Endothelial cell of umbilical vein (primary cell): ENCODE results near the gene PDGFA. TPM values are rescaled to one million over a fixed set of nuclear protein-coding genes. Genes with fewer than 3 reads are reported as not detected.

Source experiments
- BruUV-seq: library from RNA; stranded (reverse); fragments of 400-500 nt; replicated peaks from 2 replicates; lab custom pipeline; 2021; lab: Mats Ljungman, UMichigan
- CTCF ChIA-PET: fragments of 300-600, 350-600 bp; sonication (Branson Sonifier 250); formaldehyde crosslinking; loops from one replicate; lab custom pipeline; 2021; ENCODE audit warnings: antibody characterized with exemption, inconsistent platforms; lab: Charles Lee
- POLR2A ChIA-PET: fragments of 300-600, 350-600 bp; sonication (Branson Sonifier 250); formaldehyde crosslinking; loops from one replicate; lab custom pipeline; 2021; ENCODE audit warnings: antibody characterized with exemption, inconsistent platforms; lab: Charles Lee
- DNase-seq: peaks from one replicate; pipeline ENCODE4 v3.0.0-alpha.2; 2011; ENCODE audit warnings: low read depth, low spot score
- FAIRE-seq: peaks from 2 replicates; lab custom pipeline; 2011; peaks lifted over from hg19 to GRCh38; lab: Jason Lieb, UNC
- H2AFZ ChIP-seq: 2 replicates; pipeline ENCODE4 v1.6.0; 2012; ENCODE audit warnings: low read depth, low read length, control low read depth, inconsistent platforms
- H3K27ac ChIP-seq: 2 replicates; pipeline ENCODE4 v1.5.1; 2011; ENCODE audit warnings: low read depth, mild to moderate bottlenecking, control low read depth, low read length, moderate library complexity; ENCODE audit not compliant: insufficient read depth
- H3K27me3 ChIP-seq, 2 experiments: 2 replicates each; pipeline versions ENCODE4 v1.6.0 to v1.6.1; 2011; ENCODE audit warnings: low read length in 2 of 2, mixed read lengths in 1 of 2; ENCODE audit not compliant: control insufficient read depth in 2 of 2, insufficient read depth in 2 of 2
- H3K36me3 ChIP-seq, 2 experiments: 2 replicates in 1 of 2; 3 replicates in 1 of 2; pipeline ENCODE4 v1.5.1; 2011; ENCODE audit warnings: low read length in 2 of 2, mild to moderate bottlenecking in 1 of 2, moderate library complexity in 1 of 2; ENCODE audit not compliant: control insufficient read depth in 2 of 2, insufficient read depth in 2 of 2; ENCODE audit errors: extremely low read depth in 1 of 2
- H3K4me1 ChIP-seq: 3 replicates; pipeline ENCODE4 v1.5.1; 2011; ENCODE audit warnings: mild to moderate bottlenecking, low read length; ENCODE audit not compliant: control insufficient read depth, insufficient read depth; ENCODE audit errors: extremely low read depth
- H3K4me2 ChIP-seq: 2 replicates; pipeline ENCODE4 v1.6.1; 2011; ENCODE audit warnings: low read length, control low read depth, mixed read lengths; ENCODE audit not compliant: insufficient read depth
- H3K4me3 ChIP-seq, 3 experiments: fragments of 200-600 bp in 1 of 3; sonication (generic), shearing (Covaris generic) in 1 of 3; replicated peaks in 1 of 3; 2 replicates each; pipeline ENCODE4 v1.5.1; 2011 to 2016; ENCODE audit warnings: control low read depth in 3 of 3, low read length in 3 of 3, mild to moderate bottlenecking in 2 of 3, inconsistent platforms in 1 of 3, low read depth in 1 of 3, moderate library complexity in 1 of 3; ENCODE audit not compliant: insufficient read depth in 1 of 3
- H3K79me2 ChIP-seq: 2 replicates; pipeline ENCODE4 v1.6.0; 2012; ENCODE audit warnings: low read length, inconsistent platforms; ENCODE audit not compliant: control insufficient read depth, insufficient read depth
- H3K9ac ChIP-seq: replicated peaks from 2 replicates; pipeline ENCODE3; 2011; ENCODE audit warnings: low read length, control low read depth; ENCODE audit not compliant: insufficient read depth; ENCODE audit errors: extremely low read depth
- H3K9me1 ChIP-seq: replicated peaks from 3 replicates; pipeline ENCODE4 v1.6.0; 2011; ENCODE audit warnings: mild to moderate bottlenecking, low read length; ENCODE audit not compliant: control insufficient read depth, insufficient read depth; ENCODE audit errors: extremely low read depth
- H3K9me3 ChIP-seq: replicated peaks from 2 replicates; pipeline ENCODE4 v1.5.1; 2012; ENCODE audit warnings: low read length, inconsistent platforms; ENCODE audit not compliant: control insufficient read depth, insufficient read depth
- H4K20me1 ChIP-seq: replicated peaks from 2 replicates; pipeline ENCODE3; 2011; ENCODE audit warnings: mild to moderate bottlenecking, low read length; ENCODE audit not compliant: control insufficient read depth, insufficient read depth; ENCODE audit errors: extremely low read depth
- CTCF ChIP-seq, 2 donors: IDR thresholded peaks; 1 replicate in 1 of 2; 2 replicates in 1 of 2; pipeline ENCODE4 v1.5.1; 2011; ENCODE audit warnings: low read length in 2 of 2, mild to moderate bottlenecking in 2 of 2, moderate library complexity in 2 of 2, control low read depth in 1 of 2, inconsistent platforms in 1 of 2, low read depth in 1 of 2; ENCODE audit not compliant: insufficient read depth in 1 of 2; ENCODE audit errors: extremely low read depth in 1 of 2
- EZH2 ChIP-seq: IDR thresholded peaks from 2 replicates; pipeline ENCODE4 v1.6.1; 2012; ENCODE audit warnings: borderline replicate concordance, low read depth, mild to moderate bottlenecking, moderate library complexity, low read length, inconsistent platforms; ENCODE audit not compliant: severe bottlenecking
- FOS ChIP-seq: IDR thresholded peaks from 2 replicates; pipeline ENCODE4 v1.6.1; 2011; ENCODE audit warnings: mild to moderate bottlenecking, low read length, moderate library complexity, borderline replicate concordance; ENCODE audit not compliant: insufficient read depth
- GATA2 ChIP-seq: IDR thresholded peaks from 2 replicates; pipeline ENCODE4 v1.7.0; 2011; ENCODE audit warnings: low read depth, mild to moderate bottlenecking, moderate library complexity, mixed read lengths, low read length; ENCODE audit not compliant: insufficient read length, insufficient read depth
- JUN ChIP-seq: IDR thresholded peaks from 2 replicates; pipeline ENCODE4 v1.6.1; 2011; ENCODE audit warnings: borderline replicate concordance, low read depth; ENCODE audit not compliant: insufficient read length, insufficient read depth
- MAX ChIP-seq: IDR thresholded peaks from 2 replicates; pipeline ENCODE4 v1.6.1; 2011; ENCODE audit not compliant: insufficient read depth, insufficient read length
- MYC ChIP-seq: IDR thresholded peaks from one replicate; pipeline ENCODE4 v1.6.1; 2011; ENCODE audit warnings: mild to moderate bottlenecking, low read depth, low read length
- POLR2A ChIP-seq: IDR thresholded peaks from 2 replicates; pipeline ENCODE4 v1.6.1; 2012; ENCODE audit warnings: low read depth, mild to moderate bottlenecking, control low read depth, low read length
- POLR2AphosphoS5 ChIP-seq: IDR thresholded peaks from 2 replicates; pipeline ENCODE4 v1.6.1; 2012; ENCODE audit warnings: low read depth, mild to moderate bottlenecking, control low read depth, low read length, moderate library complexity; ENCODE audit not compliant: insufficient read depth
- dilution Hi-C: fragments of 300-500 bp; cut with MboI; formaldehyde crosslinking; loops from one replicate; pipeline ENCODE4 v1.15.0; 2019; ENCODE audit warnings: low sequenced_read_pairs; ENCODE audit not compliant: extremely low pct_ligation_motif_present
- intact Hi-C: fragments of 100-400 bp; cut with micrococcal nuclease; formaldehyde crosslinking; loops from one replicate; pipeline ENCODE4 v1.10.0; 2022
- polyA plus RNA-seq, 4 experiments: library from polyadenylated mRNA; depleted of rRNA in 3 of 4; stranded (reverse) in 3 of 4; unstranded in 1 of 4; fragments of >200 nt; gene quantifications; 2 replicates each; pipeline versions ENCODE4 v1.2.1 to v1.2.3, GENCODE V29; 2011 to 2012; ENCODE audit warnings: missing spikeins in 1 of 4
- total RNA-seq: library from RNA; stranded (reverse); gene quantifications from 2 replicates; pipeline ENCODE4 v1.2.3, GENCODE V29; 2021

PDGFA gene
- total and polyA plus RNA-seq, 2 donors (not counting 3 experiments of a cell fraction or from before 2014, with no cell fraction given) = 17.4 to 62.4 TPM

GRCh38 chr7:482521-483083 is 37.0 kb downstream of the PDGFA start:
- H3K27ac ChIP-seq = no peak overlapping the region
- BruUV-seq = no TSS peak
- dilution Hi-C loops = no loop called here

More at GRCh38 chr7:482521-483083, 37.0 kb downstream of the PDGFA start:
- DNase-seq (no peak), FAIRE-seq (no peak)
- no peak overlapping the region for H3K4me3 ChIP-seq
- no peaks in the 10 kb centered on the region for H3K9me1 ChIP-seq
- TF ChIP-seq FOS (no peak), MAX (no peak), POLR2AphosphoS5 (no peak), CTCF (IDR thresholded peaks at IDR 0.05; ENCODE audit: extremely low read depth in 1 of 2, insufficient read depth in 1 of 2, low read depth in 1 of 2, low read length in 2 of 2) (no peak), GATA2 (no peak), POLR2A (no peak), EZH2 (no peak), JUN (no peak), MYC (no peak)
- ChIA-PET CTCF (no interaction called here), POLR2A (no interaction called here)
- no peaks in the 10 kb centered on the region for H3K9me3 ChIP-seq
- no peak overlapping the region for H2AFZ ChIP-seq
- no peaks in the 10 kb centered on the region for H3K4me1 ChIP-seq
- intact Hi-C loops = no loop called here
- H3K9ac ChIP-seq = no peak overlapping the region
- H4K20me1 ChIP-seq = no peaks in the 10 kb centered on the region
- no peaks in the 10 kb centered on the region for H3K36me3 ChIP-seq
- no peak overlapping the region for H3K4me2 ChIP-seq
- H3K27me3 ChIP-seq = peaks cover 2 to 4% of the 10 kb centered on the region in 2 experiments
- H3K79me2 ChIP-seq = no peaks in the 10 kb centered on the region
